GM18873 (cell line): ENCODE data around the gene MID1IP1.

Source experiments
- ATAC-seq: cut with Tn5 transposase; IDR thresholded peaks from one replicate; pipeline ENCODE4 v1.9.1; 2021; ENCODE audit warnings: mild to moderate bottlenecking, moderate library complexity, moderate number of reproducible peaks; ENCODE audit not compliant: unreplicated experiment, low FRiP score

MID1IP1 gene

GRCh38 chrX:38811515-38812243, 10.4 kb downstream of the MID1IP1 start:
- no peak for ATAC-seq

- no peak for ATAC-seq
These were observed 14.9 kb downstream of the MID1IP1 start for GRCh38 chrX:38816155-38816554.

- no peak for ATAC-seq
These were observed 15.9 kb downstream of the MID1IP1 start for GRCh38 chrX:38817004-38817703.

- ATAC-seq, result no peak
These were observed 17.9 kb downstream of the MID1IP1 start for GRCh38 chrX:38819163-38819562.

- no peak for ATAC-seq
These were observed 18.4 kb downstream of the MID1IP1 start for GRCh38 chrX:38819709-38820108.

- no peak for ATAC-seq
These were observed 19.5 kb downstream of the MID1IP1 start for GRCh38 chrX:38820751-38821150.

GRCh38 chrX:38824176-38824575, 22.9 kb downstream of the MID1IP1 start:
- no peak for ATAC-seq

- ATAC-seq, result no peak
These were observed 30.7 kb downstream of the MID1IP1 start for GRCh38 chrX:38831949-38832348.

- ATAC-seq, result no peak
These were observed 36.1 kb downstream of the MID1IP1 start for GRCh38 chrX:38837389-38837788.

GRCh38 chrX:38839277-38839676, 38.0 kb downstream of the MID1IP1 start:
- no peak for ATAC-seq

GRCh38 chrX:38839944-38840343, 38.7 kb downstream of the MID1IP1 start:
- ATAC-seq, result no peak

- ATAC-seq, result no peak
These were observed 40.5 kb downstream of the MID1IP1 start for GRCh38 chrX:38841750-38842149.

GRCh38 chrX:38845426-38845825, 44.2 kb downstream of the MID1IP1 start:
- ATAC-seq, result no peak

GRCh38 chrX:38847206-38847902, 46.1 kb downstream of the MID1IP1 start:
- ATAC-seq, result no peak

- ATAC-seq, result no peak
These were observed 46.6 kb downstream of the MID1IP1 start for GRCh38 chrX:38847903-38848230.

GRCh38 chrX:38848671-38849455, 47.6 kb downstream of the MID1IP1 start:
- ATAC-seq, result no peak

GRCh38 chrX:38850807-38851544, 49.7 kb downstream of the MID1IP1 start:
- no peak for ATAC-seq

GRCh38 chrX:38854305-38854704, 53.0 kb downstream of the MID1IP1 start:
- ATAC-seq, result no peak
